IPS-15b (cell line): Measurements from ENCODE around the gene KATNB1.

ENCODE experiments used
- H3K27me3 ChIP-seq: one replicate; pipeline ENCODE4 v1.6.1; 2013; ENCODE audit warnings: low read length; ENCODE audit not compliant: control insufficient read depth, insufficient read depth
- H3K36me3 ChIP-seq: one replicate; pipeline ENCODE4 v1.6.1; 2013; ENCODE audit warnings: low read length; ENCODE audit not compliant: control insufficient read depth, insufficient read depth
- H3K4me1 ChIP-seq: one replicate; pipeline ENCODE4 v1.6.1; 2013; ENCODE audit warnings: mild to moderate bottlenecking, low read length; ENCODE audit not compliant: control insufficient read depth, insufficient read depth
- H3K4me3 ChIP-seq: one replicate; pipeline ENCODE4 v1.5.1; 2013; ENCODE audit warnings: low read depth, low read length
- H3K9ac ChIP-seq: one replicate; pipeline ENCODE4 v1.6.1; 2013; ENCODE audit warnings: low read depth, mild to moderate bottlenecking, low read length
- H3K9me3 ChIP-seq: one replicate; pipeline ENCODE4 v1.6.1; 2013; ENCODE audit warnings: mild to moderate bottlenecking, low read length; ENCODE audit not compliant: control insufficient read depth, insufficient read depth

The KATNB1 gene

DNA sequence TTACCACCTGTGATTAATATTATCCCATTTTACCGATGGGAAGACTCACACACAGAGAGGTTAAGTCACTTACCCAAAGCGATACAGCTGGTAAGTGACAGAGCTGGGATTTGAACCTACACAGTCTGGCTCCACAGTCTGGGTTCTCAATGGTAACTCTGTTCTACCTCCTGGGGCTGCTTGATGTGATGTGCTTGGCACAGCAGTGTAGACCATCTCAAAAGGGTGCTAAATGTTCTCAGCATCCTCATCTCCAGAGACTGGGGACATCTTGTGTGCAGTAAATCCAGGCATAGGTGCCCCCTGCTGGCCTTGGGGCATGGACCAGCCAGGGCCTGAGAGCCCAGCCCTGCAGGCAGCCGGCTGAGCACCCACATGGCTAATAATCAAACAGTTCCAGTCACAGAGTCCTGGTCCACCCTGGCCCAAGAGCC lies 15.4 kb upstream of the KATNB1 start:
- H3K9me3 ChIP-seq = no peaks in the 10 kb centered on the region
- no peaks in the 10 kb centered on the region for H3K36me3 ChIP-seq
- H3K4me1 ChIP-seq = no peaks in the 10 kb centered on the region
- H3K4me3 ChIP-seq = no peak overlapping the region
- no peaks in the 10 kb centered on the region for H3K27me3 ChIP-seq
- no peak overlapping the region for H3K9ac ChIP-seq

GRCh38 chr16:57721356-57722209 lies 14.0 kb upstream of the KATNB1 start:
- H3K36me3 ChIP-seq = no peaks in the 10 kb centered on the region
- H3K27me3 ChIP-seq = no peaks in the 10 kb centered on the region
- no peaks in the 10 kb centered on the region for H3K9me3 ChIP-seq
- no peak overlapping the region for H3K9ac ChIP-seq
- H3K4me1 ChIP-seq = no peaks in the 10 kb centered on the region
- H3K4me3 ChIP-seq = no peak overlapping the region

- Histone ChIP-seq H3K36me3 (no peaks in the 10 kb centered on the region), H3K9ac (no peak overlapping the region), H3K27me3 (no peaks in the 10 kb centered on the region), H3K4me1 (no peaks in the 10 kb centered on the region), H3K4me3 (no peak overlapping the region), H3K9me3 (no peaks in the 10 kb centered on the region)
Measured at GRCh38 chr16:57722210-57722499, 13.4 kb upstream of the KATNB1 start.

- Histone ChIP-seq H3K9me3 (no peaks in the 10 kb centered on the region), H3K27me3 (no peaks in the 10 kb centered on the region), H3K9ac (no peak overlapping the region), H3K4me1 (no peaks in the 10 kb centered on the region), H3K36me3 (no peaks in the 10 kb centered on the region), H3K4me3 (no peak overlapping the region)
Measured at GRCh38 chr16:57722651-57723050, 12.9 kb upstream of the KATNB1 start.

GRCh38 chr16:57723170-57723569 lies 12.4 kb upstream of the KATNB1 start:
- H3K4me1 ChIP-seq = no peaks in the 10 kb centered on the region
- H3K9me3 ChIP-seq = no peaks in the 10 kb centered on the region
- H3K36me3 ChIP-seq = no peaks in the 10 kb centered on the region
- no peaks in the 10 kb centered on the region for H3K27me3 ChIP-seq
- H3K4me3 ChIP-seq = no peak overlapping the region
- no peak overlapping the region for H3K9ac ChIP-seq

DNA sequence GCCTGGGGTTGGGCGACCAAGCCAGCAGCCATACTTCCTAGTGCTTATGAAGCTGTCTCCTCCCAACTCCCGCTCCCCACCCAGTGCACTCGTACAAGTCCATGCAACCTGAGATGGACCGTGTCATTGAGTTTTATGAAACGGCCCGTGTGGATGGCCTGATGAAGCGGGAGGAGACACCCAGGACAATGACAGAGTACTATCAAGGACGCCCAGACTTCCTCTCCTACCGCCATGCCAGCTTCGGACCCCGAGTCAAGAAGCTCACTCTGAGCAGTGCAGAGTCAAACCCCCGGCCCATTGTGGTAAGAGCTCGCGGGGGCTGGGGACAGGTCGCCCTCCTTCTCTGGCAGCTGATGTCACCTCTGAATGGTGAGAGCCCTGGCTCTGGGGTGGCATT lies 11.0 kb upstream of the KATNB1 start:
- Histone ChIP-seq H3K4me3 (no peak overlapping the region), H3K36me3 (no peaks in the 10 kb centered on the region), H3K9ac (no peak overlapping the region), H3K27me3 (no peaks in the 10 kb centered on the region), H3K9me3 (no peaks in the 10 kb centered on the region), H3K4me1 (no peaks in the 10 kb centered on the region)

GRCh38 chr16:57725151-57725550 lies 10.4 kb upstream of the KATNB1 start:
- no peaks in the 10 kb centered on the region for H3K4me1 ChIP-seq
- H3K9me3 ChIP-seq = no peaks in the 10 kb centered on the region
- no peak overlapping the region for H3K9ac ChIP-seq
- H3K36me3 ChIP-seq = no peaks in the 10 kb centered on the region
- H3K27me3 ChIP-seq = no peaks in the 10 kb centered on the region
- H3K4me3 ChIP-seq = no peak overlapping the region

DNA sequence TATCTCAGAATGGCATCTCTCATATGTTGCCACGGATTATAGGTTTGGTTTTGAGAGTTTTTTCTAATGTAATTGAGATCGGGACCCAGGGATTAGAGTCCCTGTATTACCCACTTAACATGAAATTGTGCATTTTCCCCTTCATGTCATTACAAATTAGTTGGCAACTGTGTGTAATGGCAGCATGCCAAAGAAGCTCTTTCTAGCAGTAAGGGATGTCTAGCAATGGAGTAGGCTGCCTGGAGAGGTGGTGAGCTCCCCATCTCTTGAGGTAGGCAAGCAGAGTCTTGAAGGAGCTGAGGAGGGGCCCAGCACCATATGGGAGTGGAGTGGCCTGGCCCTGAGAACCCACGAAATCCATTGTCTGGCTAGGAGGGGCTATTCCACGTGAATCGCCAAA lies 10.0 kb upstream of the KATNB1 start:
- H3K9ac ChIP-seq = no peak overlapping the region
- no peaks in the 10 kb centered on the region for H3K27me3 ChIP-seq
- H3K4me3 ChIP-seq = no peak overlapping the region
- H3K4me1 ChIP-seq = no peaks in the 10 kb centered on the region
- no peaks in the 10 kb centered on the region for H3K9me3 ChIP-seq
- no peaks in the 10 kb centered on the region for H3K36me3 ChIP-seq

DNA sequence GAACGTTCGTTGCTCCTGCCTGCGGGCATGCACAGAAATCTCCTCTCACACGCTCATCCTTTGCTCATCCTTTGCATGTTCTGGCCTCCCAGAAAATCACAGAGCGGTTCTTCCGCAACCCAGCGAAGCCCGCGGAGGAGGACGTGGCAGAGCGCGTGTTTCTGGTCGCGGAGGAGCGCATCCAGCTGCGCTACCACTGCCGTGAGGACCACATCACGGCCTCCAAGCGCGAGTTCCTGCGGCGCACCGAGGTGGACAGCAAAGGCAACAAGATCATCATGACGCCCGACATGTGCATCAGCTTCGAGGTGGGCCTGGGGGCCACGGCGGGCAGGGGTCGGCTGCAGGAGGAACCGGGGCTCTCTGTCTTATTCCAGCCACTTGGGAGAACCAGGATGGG lies 9.6 kb upstream of the KATNB1 start:
- no peak overlapping the region for H3K9ac ChIP-seq
- H3K27me3 ChIP-seq = no peaks in the 10 kb centered on the region
- no peaks in the 10 kb centered on the region for H3K4me1 ChIP-seq
- H3K4me3 ChIP-seq = no peak overlapping the region
- no peaks in the 10 kb centered on the region for H3K36me3 ChIP-seq
- no peaks in the 10 kb centered on the region for H3K9me3 ChIP-seq

DNA sequence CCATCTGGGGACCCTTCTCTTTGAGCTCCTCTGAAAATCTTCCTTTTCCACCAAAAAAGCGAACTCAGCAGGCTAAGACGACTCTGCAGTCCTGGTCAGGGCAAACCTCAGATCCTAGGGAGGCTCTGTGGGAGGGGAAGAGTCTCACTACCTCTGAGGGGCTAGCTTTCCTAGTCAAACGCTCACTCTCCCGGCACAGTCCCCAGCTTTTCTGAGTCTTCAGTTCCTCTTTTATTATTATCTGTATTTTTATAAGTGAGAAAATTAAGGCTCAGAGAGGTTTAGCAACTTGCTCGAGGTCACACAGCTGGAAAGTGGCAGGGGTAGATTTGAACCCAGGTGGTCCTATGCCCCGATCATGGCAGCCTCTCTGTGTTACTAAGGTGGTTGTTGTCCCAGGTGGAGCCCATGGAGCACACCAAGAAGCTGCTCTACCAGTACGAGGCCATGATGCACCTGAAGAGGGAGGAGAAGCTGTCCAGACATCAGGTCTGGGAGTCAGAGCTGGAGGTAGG lies 9.1 kb upstream of the KATNB1 start:
- H3K4me3 ChIP-seq = no peak overlapping the region
- H3K9me3 ChIP-seq = no peaks in the 10 kb centered on the region
- no peak overlapping the region for H3K9ac ChIP-seq
- H3K4me1 ChIP-seq = no peaks in the 10 kb centered on the region
- H3K36me3 ChIP-seq = no peaks in the 10 kb centered on the region
- H3K27me3 ChIP-seq = no peaks in the 10 kb centered on the region

GRCh38 chr16:57727610-57728009 lies 8.0 kb upstream of the KATNB1 start:
- no peaks in the 10 kb centered on the region for H3K27me3 ChIP-seq
- no peaks in the 10 kb centered on the region for H3K4me1 ChIP-seq
- no peaks in the 10 kb centered on the region for H3K9me3 ChIP-seq
- no peak overlapping the region for H3K4me3 ChIP-seq
- H3K9ac ChIP-seq = no peak overlapping the region
- H3K36me3 ChIP-seq = no peaks in the 10 kb centered on the region

DNA sequence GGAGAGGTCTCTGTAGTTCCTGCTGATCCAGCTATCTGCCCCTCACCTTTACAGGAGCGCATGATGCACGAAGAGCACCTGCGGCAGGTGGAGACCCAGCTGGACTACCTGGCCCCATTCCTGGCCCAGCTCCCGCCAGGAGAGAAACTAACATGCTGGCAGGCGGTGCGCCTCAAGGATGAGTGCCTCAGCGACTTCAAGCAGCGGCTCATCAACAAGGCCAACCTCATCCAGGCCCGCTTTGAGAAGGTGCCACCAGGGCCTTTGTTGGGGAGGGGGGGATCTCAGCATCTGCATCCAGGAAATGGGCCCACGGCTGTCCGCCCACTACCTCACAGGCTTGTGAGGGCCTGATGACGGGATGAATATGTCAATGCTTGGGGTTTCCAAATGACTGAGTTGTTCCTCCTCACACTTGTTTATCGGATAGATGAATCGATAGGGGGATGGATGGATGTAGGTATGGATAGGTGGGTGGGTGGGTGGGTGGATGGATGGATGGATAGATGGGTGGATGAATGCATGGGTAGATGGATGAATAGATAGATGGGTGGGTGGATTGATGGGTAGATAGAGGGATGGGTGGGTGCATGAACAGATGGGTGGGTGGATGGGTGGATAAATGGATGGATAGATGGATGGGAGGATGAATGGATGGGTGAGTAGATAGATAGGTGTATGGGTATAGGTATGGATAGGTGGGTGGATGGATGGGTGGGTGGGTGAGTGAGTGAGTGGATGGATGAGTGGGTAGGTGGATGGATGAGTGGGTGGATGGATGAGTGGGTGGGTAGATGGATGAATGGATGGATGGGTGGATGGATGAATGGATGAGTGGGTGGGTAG lies 7.0 kb upstream of the KATNB1 start:
- no peaks in the 10 kb centered on the region for H3K27me3 ChIP-seq

More for the DNA sequence above, 7.0 kb upstream of the KATNB1 start:
- H3K36me3 ChIP-seq = no peaks in the 10 kb centered on the region
- H3K4me3 ChIP-seq = no peak overlapping the region
- H3K4me1 ChIP-seq = no peaks in the 10 kb centered on the region
- H3K9ac ChIP-seq = no peak overlapping the region
- no peaks in the 10 kb centered on the region for H3K9me3 ChIP-seq
